BLaER1 treated with 17β-estradiol and CSF1 and Interleukin-3, amounts not matched to agents 10 nM and 100 nM (cell line): ENCODE measurements around the gene JTB.

Experiments
- H3K27ac ChIP-seq, 11 experiments: shearing (Covaris generic); formaldehyde crosslinking; 2 replicates each; pipeline ENCODE4 v1.8.1; 2022
- H3K27me3 ChIP-seq, 11 experiments: shearing (Covaris generic); formaldehyde crosslinking; 2 replicates each; pipeline ENCODE4 v1.8.1; 2022
- H3K36me3 ChIP-seq, 11 experiments: shearing (Covaris generic); formaldehyde crosslinking; 2 replicates each; pipeline ENCODE4 v1.8.1; 2022
- H3K4me1 ChIP-seq, 10 experiments: shearing (Covaris generic); formaldehyde crosslinking; 2 replicates each; pipeline ENCODE4 v1.8.1; 2022
- H3K4me2 ChIP-seq, 11 experiments: shearing (Covaris generic); formaldehyde crosslinking; 2 replicates each; pipeline ENCODE4 v1.8.1; 2022
- H3K4me3 ChIP-seq, 10 experiments: shearing (Covaris generic); formaldehyde crosslinking; 2 replicates each; pipeline ENCODE4 v1.8.1; 2022
- H3K9ac ChIP-seq, 11 experiments: shearing (Covaris generic); formaldehyde crosslinking; 2 replicates each; pipeline ENCODE4 v1.8.1; 2022
- H3K9me3 ChIP-seq, 11 experiments: shearing (Covaris generic); formaldehyde crosslinking; replicated peaks in 1 of 11; 2 replicates each; pipeline ENCODE4 v1.8.1; 2022
- H4K20me1 ChIP-seq, 11 experiments: shearing (Covaris generic); formaldehyde crosslinking; 2 replicates each; pipeline ENCODE4 v1.8.1; 2022
- Cebpa-rat ChIP-seq, 11 experiments: shearing (Covaris generic); IDR thresholded peaks; 2 replicates each; pipeline ENCODE4 v1.8.1; 2022

JTB gene

DNA sequence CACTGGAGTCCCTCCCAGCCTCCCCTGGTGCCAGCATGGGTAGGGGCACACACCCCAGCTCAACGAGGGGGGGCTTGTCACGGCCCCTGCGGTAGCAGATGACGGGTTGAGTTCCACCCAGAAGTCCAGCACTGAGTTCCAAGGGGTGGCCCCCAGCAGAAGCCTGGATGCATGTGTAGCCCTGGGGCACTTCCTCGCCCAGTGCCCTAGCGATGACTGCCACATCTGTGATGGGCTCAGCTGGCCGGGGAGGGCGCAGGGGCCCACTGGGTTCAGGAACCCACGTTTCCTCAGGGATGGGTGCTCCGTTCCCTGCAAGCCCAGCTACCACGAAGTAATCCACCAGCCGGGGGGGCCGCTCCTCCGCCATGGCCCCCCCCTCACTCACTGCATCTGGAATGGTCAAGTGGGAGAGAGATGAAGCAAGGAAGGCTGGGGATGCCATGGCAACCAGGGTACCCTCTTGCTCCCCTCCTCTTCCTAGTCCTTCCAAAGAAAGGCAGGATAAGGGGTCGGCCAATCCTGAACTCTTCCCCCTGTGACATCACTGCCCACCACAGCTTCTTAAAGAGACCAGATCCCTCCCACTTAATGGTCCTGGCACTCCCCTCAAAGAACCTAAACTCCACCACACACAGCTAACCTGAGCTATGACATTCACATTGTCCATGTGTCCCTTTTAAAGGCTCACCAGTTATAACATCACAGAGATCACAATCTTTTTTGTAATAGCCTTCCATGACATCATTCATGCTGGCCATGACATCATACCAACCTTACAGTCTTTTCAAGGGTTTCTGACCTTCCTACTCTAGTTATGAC lies 33.3 kb downstream of the JTB start:
- TF ChIP-seq Cebpa-rat (IDR thresholded peaks at IDR 0.05) = no peak
- Histone ChIP-seq H3K9me3 (no peaks in the 10 kb centered on the region), H4K20me1 (peaks cover 0 to 57% (median 30%) of the 10 kb centered on the region in 11 experiments; a peak in 15 of 22 replicates), H3K4me1 (peaks cover 33 to 78% (median 57%) of the 10 kb centered on the region in 10 experiments), H3K9ac (peak overlapping the region; percentile 97 to 100 (median 100)), H3K4me2 (peak overlapping the region; percentile 96 to 99 (median 98)), H3K4me3 (peak overlapping the region; percentile 70 to 87 (median 83)), H3K36me3 (peaks cover 64 to 74% (median 72%) of the 10 kb centered on the region in 11 experiments), H3K27ac (peak overlapping the region; percentile 98 to 100 (median 100)), H3K27me3 (no peaks in the 10 kb centered on the region)

- no peak for TF ChIP-seq Cebpa-rat (IDR thresholded peaks at IDR 0.05)
- peaks cover 33 to 72% (median 51%) of the 10 kb centered on the region in 10 experiments for H3K4me1 ChIP-seq
- H3K36me3 ChIP-seq = peaks cover 64 to 74% (median 71%) of the 10 kb centered on the region in 11 experiments
- no peaks in the 10 kb centered on the region for H3K27me3 ChIP-seq
- peak overlapping the region in 4 of 10 experiments; percentile 29 to 85 (median 75); a peak in 7 of 20 replicates for H3K4me3 ChIP-seq
- H3K9ac ChIP-seq = peak overlapping the region in 10 of 11 experiments; percentile 4 to 100 (median 100); a peak in 14 of 22 replicates
- H4K20me1 ChIP-seq = peaks cover 0 to 60% (median 36%) of the 10 kb centered on the region in 11 experiments; a peak in 15 of 22 replicates
- H3K9me3 ChIP-seq = no peaks in the 10 kb centered on the region
- H3K27ac ChIP-seq = peak overlapping the region in 10 of 11 experiments; percentile 12 to 100 (median 100); a peak in 16 of 22 replicates
- peak overlapping the region in 8 of 11 experiments; percentile 96 to 99 (median 98); a peak in 15 of 22 replicates for H3K4me2 ChIP-seq
Observed at GRCh38 chr1:153942766-153943549, 34.5 kb downstream of the JTB start.

DNA sequence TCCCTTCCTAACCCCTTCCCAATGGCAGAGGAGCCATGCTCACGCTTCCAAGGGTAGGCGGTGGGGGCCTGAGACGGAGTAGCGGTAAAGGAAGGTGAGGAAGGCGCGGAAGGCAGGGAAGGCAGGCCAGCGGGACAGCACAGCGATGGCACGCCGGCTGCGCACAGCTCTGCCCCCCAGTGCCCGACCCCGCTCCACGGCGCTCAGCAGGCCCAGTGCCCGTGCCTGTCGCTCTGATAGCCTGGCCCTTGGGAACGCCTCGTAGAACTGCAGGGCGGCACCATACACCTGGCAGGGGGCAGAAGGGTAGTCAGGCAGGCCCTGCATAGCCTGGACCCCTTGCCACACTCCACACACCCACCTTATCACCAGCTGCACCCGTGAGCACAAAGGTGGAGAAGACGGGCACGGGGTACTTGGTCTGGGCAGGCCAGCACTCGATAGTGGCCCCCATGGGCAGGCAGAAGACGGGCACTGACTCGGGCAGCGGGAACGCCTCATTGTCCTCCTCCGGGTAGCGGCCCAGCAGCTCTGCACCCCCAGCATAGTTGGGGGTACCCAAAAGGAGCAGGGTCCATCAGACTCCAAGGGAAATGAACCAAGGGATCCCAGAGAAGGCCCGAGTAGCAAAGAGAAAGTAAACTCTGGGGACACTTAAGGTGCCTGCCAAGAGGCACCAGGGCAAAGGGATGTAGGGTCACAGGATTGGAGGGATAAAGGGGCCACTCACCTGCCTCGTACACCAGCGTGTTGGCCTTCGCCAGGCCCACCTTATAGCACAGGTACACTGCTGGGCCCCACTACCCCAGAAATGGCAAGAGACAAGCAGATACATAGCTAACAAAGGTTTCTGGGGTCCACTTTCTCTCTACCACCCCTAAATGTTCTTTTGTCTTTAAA lies 35.4 kb downstream of the JTB start:
- H4K20me1 ChIP-seq = peaks cover 0 to 68% (median 33%) of the 10 kb centered on the region in 11 experiments; a peak in 15 of 22 replicates
- H3K9me3 ChIP-seq = no peaks in the 10 kb centered on the region
- peaks cover 31 to 63% (median 43%) of the 10 kb centered on the region in 10 experiments for H3K4me1 ChIP-seq
- H3K36me3 ChIP-seq = peaks cover 65 to 74% (median 72%) of the 10 kb centered on the region in 11 experiments
- H3K4me3 ChIP-seq = peak overlapping the region in 3 of 10 experiments; percentile 70 to 85 (median 80); a peak in 4 of 20 replicates
- peak overlapping the region in 8 of 11 experiments; percentile 96 to 99 (median 98); a peak in 13 of 22 replicates for H3K4me2 ChIP-seq
- H3K9ac ChIP-seq = peak overlapping the region; percentile 4 to 100 (median 99); a peak in 13 of 22 replicates
- TF ChIP-seq Cebpa-rat (IDR thresholded peaks at IDR 0.05) = no peak
- peak overlapping the region in 10 of 11 experiments; percentile 1 to 100 (median 78); a peak in 10 of 22 replicates for H3K27ac ChIP-seq
- no peaks in the 10 kb centered on the region for H3K27me3 ChIP-seq

DNA sequence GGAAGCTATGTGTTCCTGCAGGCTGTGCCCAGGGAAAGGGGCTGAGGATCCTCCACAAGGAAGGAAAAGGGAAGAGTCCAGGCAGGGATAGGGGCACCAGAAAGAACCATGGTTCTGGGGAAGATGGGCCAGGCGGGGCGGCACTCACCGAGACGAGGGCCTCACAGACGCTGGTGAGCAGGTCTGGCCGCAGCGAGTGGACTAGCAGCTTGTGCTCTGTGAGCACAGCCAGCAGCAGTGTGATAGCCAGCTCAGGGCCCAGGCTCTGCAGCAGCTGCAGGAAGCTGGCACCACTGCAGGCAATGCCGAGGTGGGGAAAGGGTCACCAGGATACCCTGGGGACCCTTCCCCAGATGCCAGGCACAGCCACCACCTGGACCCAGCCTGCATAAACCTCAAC lies 36.7 kb downstream of the JTB start:
- Histone ChIP-seq H3K9ac (peak overlapping the region in 5 of 11 experiments; percentile 9 to 100 (median 100); a peak in 6 of 22 replicates), H3K4me1 (peaks cover 26 to 67% (median 40%) of the 10 kb centered on the region in 10 experiments), H3K4me3 (no peak overlapping the region), H3K27ac (peak overlapping the region in 1 of 11 experiments; percentile 6; a peak in 2 of 22 replicates), H3K36me3 (peaks cover 78 to 86% (median 84%) of the 10 kb centered on the region in 11 experiments), H3K27me3 (no peaks in the 10 kb centered on the region), H4K20me1 (peaks cover 0 to 82% (median 30%) of the 10 kb centered on the region in 11 experiments; a peak in 15 of 22 replicates), H3K9me3 (no peaks in the 10 kb centered on the region), H3K4me2 (peak overlapping the region in 5 of 11 experiments; percentile 4 to 98 (median 15); a peak in 6 of 22 replicates)
- TF ChIP-seq Cebpa-rat (IDR thresholded peaks at IDR 0.05) = no peak

DNA sequence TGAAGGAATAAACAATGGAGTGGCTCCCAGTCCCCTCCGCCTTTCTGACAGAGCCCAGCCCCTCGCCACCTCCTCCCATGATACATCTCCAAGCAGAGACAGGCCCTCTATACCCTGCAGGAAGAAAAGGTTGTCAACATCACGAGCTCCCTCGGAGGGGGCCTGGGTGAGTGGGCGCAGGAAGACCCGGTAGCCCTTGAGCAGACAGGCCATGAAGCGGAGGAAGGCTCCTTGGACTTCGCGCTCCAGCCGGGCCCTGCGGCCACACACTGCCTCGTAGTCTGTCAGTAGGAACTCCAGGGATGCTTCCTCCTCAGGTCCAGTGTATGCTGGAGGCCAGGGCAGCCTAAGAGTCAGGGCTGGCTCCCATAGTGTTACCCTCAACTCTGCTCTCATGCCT lies 38.0 kb downstream of the JTB start:
- Histone ChIP-seq H3K9me3 (no peaks in the 10 kb centered on the region), H4K20me1 (peaks cover 0 to 94% (median 35%) of the 10 kb centered on the region in 11 experiments; a peak in 15 of 22 replicates), H3K4me1 (peaks cover 15 to 70% (median 35%) of the 10 kb centered on the region in 10 experiments), H3K36me3 (peaks cover 91 to 99% (median 97%) of the 10 kb centered on the region in 11 experiments), H3K4me3 (no peak overlapping the region), H3K27ac (0 out of 22 replicates have a peak overlapping the region, but pooled peaks of 1 of the 11 experiments have one; percentile 7), H3K9ac (peak overlapping the region in 2 of 11 experiments; percentile 36 to 100; a peak in 2 of 22 replicates), H3K27me3 (no peaks in the 10 kb centered on the region), H3K4me2 (peak overlapping the region in 2 of 11 experiments; percentile 3 to 97; a peak in 2 of 22 replicates)
- TF ChIP-seq Cebpa-rat (IDR thresholded peaks at IDR 0.05) = no peak

GRCh38 chr1:153938996-153939395 lies 38.5 kb downstream of the JTB start:
- H3K4me3 ChIP-seq = no peak overlapping the region
- H4K20me1 ChIP-seq = peaks cover 0 to 99% (median 36%) of the 10 kb centered on the region in 11 experiments; a peak in 15 of 22 replicates
- no peaks in the 10 kb centered on the region for H3K27me3 ChIP-seq
- TF ChIP-seq Cebpa-rat (IDR thresholded peaks at IDR 0.05) = no peak
- H3K27ac ChIP-seq = 0 out of 22 replicates have a peak overlapping the region, but pooled peaks of 1 of the 11 experiments have one; percentile 7
- peaks cover 95 to 100% (median 99%) of the 10 kb centered on the region in 11 experiments for H3K36me3 ChIP-seq
- H3K9ac ChIP-seq = peak overlapping the region in 1 of 11 experiments; percentile 36; a peak in 1 of 22 replicates
- 0 out of 22 replicates have a peak overlapping the region, but pooled peaks of 2 of the 11 experiments have one; percentile 3 to 97 for H3K4me2 ChIP-seq
- no peaks in the 10 kb centered on the region for H3K9me3 ChIP-seq
- H3K4me1 ChIP-seq = peaks cover 10 to 66% (median 31%) of the 10 kb centered on the region in 10 experiments

- Histone ChIP-seq H4K20me1 (peaks cover 0 to 100% (median 36%) of the 10 kb centered on the region in 11 experiments; a peak in 15 of 22 replicates), H3K9me3 (no peaks in the 10 kb centered on the region), H3K4me1 (peaks cover 6 to 60% (median 14%) of the 10 kb centered on the region in 10 experiments; a peak in 18 of 20 replicates), H3K4me3 (no peak overlapping the region), H3K4me2 (no peak overlapping the region), H3K27me3 (no peaks in the 10 kb centered on the region), H3K9ac (no peak overlapping the region), H3K36me3 (peaks cover 99 to 100% (median 100%) of the 10 kb centered on the region in 11 experiments), H3K27ac (no peak overlapping the region)
- TF ChIP-seq Cebpa-rat (IDR thresholded peaks at IDR 0.05) = no peak
Observed at GRCh38 chr1:153937331-153937730, 40.1 kb downstream of the JTB start.
